Stimulated activated CD8-positive, alpha-beta memory T cell treated with anti-CD3 and anti-CD28 coated beads, Interleukin-15, amount 100 ng/mL, for 24 hours (primary cell): ENCODE measurements around the gene GRIN3B.

ENCODE experiments used
- DNase-seq: peaks from one replicate; pipeline ENCODE4 v3.0.0-alpha.2; 2020; ENCODE audit warnings: low read depth

GRIN3B gene

GRCh38 chr19:966485-967088, 33.6 kb upstream of the GRIN3B start:
- no peak for DNase-seq

- DNase-seq: no peak
Observed at GRCh38 chr19:970695-971094, 29.5 kb upstream of the GRIN3B start.

- no peak for DNase-seq
Observed at GRCh38 chr19:971795-972194, 28.4 kb upstream of the GRIN3B start.

GRCh38 chr19:972281-972680, 27.9 kb upstream of the GRIN3B start:
- no peak for DNase-seq

- DNase-seq: no peak
Observed at GRCh38 chr19:973726-974563, 26.3 kb upstream of the GRIN3B start.

- DNase-seq: no peak
Observed at GRCh38 chr19:974564-975257, 25.5 kb upstream of the GRIN3B start.

GRCh38 chr19:976476-976875, 23.7 kb upstream of the GRIN3B start:
- no peak for DNase-seq

- no peak for DNase-seq
Observed at GRCh38 chr19:977058-977464, 23.2 kb upstream of the GRIN3B start.

- DNase-seq: no peak
Observed at GRCh38 chr19:979318-979741, 20.9 kb upstream of the GRIN3B start.

GRCh38 chr19:980133-980998, 19.9 kb upstream of the GRIN3B start:
- DNase-seq: no peak

GRCh38 chr19:982567-983170, 17.6 kb upstream of the GRIN3B start:
- DNase-seq: peak; percentile 70

- DNase-seq: peak; percentile 83
Observed at GRCh38 chr19:984165-984967, 15.9 kb upstream of the GRIN3B start, which contains the start of gene WDR18. WDR18 (plus strand) TSS chr19:984345; CDS start chr19:984354, 9 bp downstream.

- DNase-seq: no peak
Observed at GRCh38 chr19:986083-986482, 14.1 kb upstream of the GRIN3B start.

- DNase-seq: no peak
Observed at GRCh38 chr19:988081-988480, 12.1 kb upstream of the GRIN3B start.

GRCh38 chr19:988510-988909, 11.7 kb upstream of the GRIN3B start:
- DNase-seq: no peak

GRCh38 chr19:989381-990081, 10.7 kb upstream of the GRIN3B start:
- DNase-seq: no peak

- no peak for DNase-seq
Observed at GRCh38 chr19:990119-990571, 10.1 kb upstream of the GRIN3B start.

- no peak for DNase-seq
Observed at GRCh38 chr19:990746-991145, 9.5 kb upstream of the GRIN3B start.

GRCh38 chr19:991174-991931, 8.9 kb upstream of the GRIN3B start:
- peak; percentile 44 for DNase-seq
